Colonic mucosa (tissue), 4 donors: ENCODE results near the gene TMEM86A. TPM values are rescaled to one million over a fixed set of nuclear protein-coding genes. Genes with fewer than 3 reads are reported as not detected.

Experiments
- DNase-seq: peaks from one replicate; pipeline ENCODE4 v3.0.0-alpha.2; 2020
- H3K27ac ChIP-seq: fragments of 200-600 bp; one replicate; pipeline ENCODE4 v1.8.0; 2021
- H3K27me3 ChIP-seq: fragments of 200-600 bp; one replicate; pipeline ENCODE4 v1.8.0; 2021
- H3K36me3 ChIP-seq: fragments of 200-600 bp; one replicate; pipeline ENCODE4 v1.8.0; 2021
- H3K4me1 ChIP-seq: fragments of 200-600 bp; one replicate; pipeline ENCODE4 v1.8.0; 2021; ENCODE audit warnings: mild to moderate bottlenecking
- H3K4me3 ChIP-seq: fragments of 200-600 bp; one replicate; pipeline ENCODE4 v1.8.0; 2021
- H3K9ac ChIP-seq, 2 donors: one replicate each; pipeline ENCODE4 v1.7.0; 2013; ENCODE audit warnings: control low read depth in 2 of 2, low read depth in 2 of 2, low read length in 2 of 2
- H3K9me3 ChIP-seq: fragments of 200-600 bp; one replicate; pipeline ENCODE4 v1.8.0; 2021
- intact Hi-C: fragments of 100-400 bp; cut with DNase I; formaldehyde crosslinking; loops from one replicate; pipeline ENCODE4 v1.14.1; 2022
- total RNA-seq, 2 donors: library from RNA; stranded (reverse); fragmentation: NEBNext Ultra II Directional in 1 of 2; extraction: Animal tissue kit (Norgen Biotek cat#: 25700) in 1 of 2; gene quantifications; one replicate each; pipeline ENCODE4 v1.2.1, GENCODE V29; 2021
- TF ChIP-seq, protein P1 (sequence below): fragments of 200-600 bp; IDR thresholded peaks from one replicate; pipeline ENCODE4 v1.8.0; 2022; ENCODE audit warnings: antibody characterized with exemption, mild to moderate bottlenecking
- donor health status: healthy.
- donor health status: DM: no; HTN: no; CAD: no.
- donor health status: DM: no; HTN: no; CAD: no.

The TMEM86A gene
- total RNA-seq, 2 donors from 2014 or later, result 0.89 to 1.4 TPM

DNA sequence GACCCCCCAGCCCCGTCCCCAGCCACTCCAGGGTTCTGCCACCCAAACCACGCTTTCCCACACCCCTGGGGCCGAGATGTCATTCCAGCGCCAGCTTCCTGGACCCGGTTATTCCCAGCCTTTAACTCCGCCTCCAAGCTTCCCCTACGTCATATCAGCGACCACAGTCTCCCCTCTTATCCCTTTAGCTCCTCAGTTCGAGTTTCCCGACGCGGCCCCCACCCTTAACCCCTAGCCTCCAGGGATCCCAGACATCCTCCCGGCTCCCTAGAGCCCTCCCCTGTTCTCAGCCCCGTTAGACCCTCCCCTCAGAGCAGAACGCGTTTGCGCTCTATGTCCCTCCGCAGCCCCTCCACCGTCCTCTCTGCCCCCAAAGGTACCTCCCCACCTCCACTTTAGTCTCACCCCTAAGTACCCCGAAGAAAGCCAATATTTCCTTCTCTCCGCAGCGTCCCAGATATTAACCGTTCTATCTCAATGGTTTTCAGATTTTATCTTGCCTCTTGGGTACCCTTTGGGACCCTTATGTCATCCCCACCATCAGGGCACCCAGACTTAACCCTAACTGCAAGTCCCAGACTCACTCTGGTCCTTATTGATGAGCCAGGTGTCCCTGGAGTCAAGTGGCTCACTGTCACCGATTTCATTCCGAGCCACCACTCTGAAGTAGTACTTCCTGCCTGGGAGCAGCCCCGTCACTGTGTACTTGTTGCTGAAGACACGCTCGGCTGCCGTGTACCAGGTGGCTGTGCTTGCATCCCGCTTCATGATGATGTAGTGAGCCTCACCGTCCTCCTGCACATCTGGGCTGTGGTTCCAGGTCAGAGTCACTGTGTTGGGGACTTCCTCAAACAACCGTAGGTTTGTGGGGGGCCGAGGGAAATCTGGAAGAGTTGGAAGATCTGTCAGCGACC is 8.0 kb downstream of the TMEM86A start:
- intact Hi-C loops, result no loop called here
- no peaks in the 10 kb centered on the region for H3K27me3 ChIP-seq
- TF ChIP-seq, protein P1, sequence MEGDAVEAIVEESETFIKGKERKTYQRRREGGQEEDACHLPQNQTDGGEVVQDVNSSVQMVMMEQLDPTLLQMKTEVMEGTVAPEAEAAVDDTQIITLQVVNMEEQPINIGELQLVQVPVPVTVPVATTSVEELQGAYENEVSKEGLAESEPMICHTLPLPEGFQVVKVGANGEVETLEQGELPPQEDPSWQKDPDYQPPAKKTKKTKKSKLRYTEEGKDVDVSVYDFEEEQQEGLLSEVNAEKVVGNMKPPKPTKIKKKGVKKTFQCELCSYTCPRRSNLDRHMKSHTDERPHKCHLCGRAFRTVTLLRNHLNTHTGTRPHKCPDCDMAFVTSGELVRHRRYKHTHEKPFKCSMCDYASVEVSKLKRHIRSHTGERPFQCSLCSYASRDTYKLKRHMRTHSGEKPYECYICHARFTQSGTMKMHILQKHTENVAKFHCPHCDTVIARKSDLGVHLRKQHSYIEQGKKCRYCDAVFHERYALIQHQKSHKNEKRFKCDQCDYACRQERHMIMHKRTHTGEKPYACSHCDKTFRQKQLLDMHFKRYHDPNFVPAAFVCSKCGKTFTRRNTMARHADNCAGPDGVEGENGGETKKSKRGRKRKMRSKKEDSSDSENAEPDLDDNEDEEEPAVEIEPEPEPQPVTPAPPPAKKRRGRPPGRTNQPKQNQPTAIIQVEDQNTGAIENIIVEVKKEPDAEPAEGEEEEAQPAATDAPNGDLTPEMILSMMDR, result no peak
- no peak overlapping the region for H3K27ac ChIP-seq
- H3K4me3 ChIP-seq, result peak overlapping the region; percentile 43
- H3K4me1 ChIP-seq, result peaks cover 4% of the 10 kb centered on the region
- peak; percentile 75 for DNase-seq
- no peaks in the 10 kb centered on the region for H3K36me3 ChIP-seq
- no peaks in the 10 kb centered on the region for H3K9me3 ChIP-seq
- peak overlapping the region; percentile 53 to 54 for H3K9ac ChIP-seq

DNA sequence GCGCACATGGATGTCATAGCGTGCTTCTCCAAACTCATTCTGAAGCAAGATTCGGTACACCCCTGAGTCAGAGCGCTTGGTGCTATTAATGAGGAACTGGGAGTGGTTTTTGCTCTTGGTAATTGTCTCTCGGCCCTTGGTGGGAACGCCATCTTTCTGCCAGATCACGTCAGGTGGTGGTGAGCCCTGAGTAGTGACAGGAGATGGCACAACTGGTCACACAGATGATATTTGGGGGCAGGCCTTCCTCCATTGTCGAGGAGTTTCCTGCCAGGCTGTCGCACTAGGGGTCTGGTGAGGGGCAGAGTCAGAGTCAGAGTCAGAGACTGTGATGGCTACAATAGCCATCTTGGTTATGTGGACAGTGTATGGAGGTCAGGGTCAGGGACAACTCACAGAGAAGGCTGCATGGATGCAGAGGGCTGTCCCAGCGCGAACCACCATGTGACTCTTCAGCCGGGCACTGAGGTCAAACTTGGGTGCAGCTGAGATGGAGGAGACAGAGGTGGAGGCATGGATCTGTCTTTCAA is 9.3 kb downstream of the TMEM86A start:
- H3K27ac ChIP-seq, result no peak overlapping the region
- intact Hi-C loops, result no loop called here
- no peak for DNase-seq
- H3K9me3 ChIP-seq, result no peaks in the 10 kb centered on the region
- no peaks in the 10 kb centered on the region for H3K36me3 ChIP-seq
- no peaks in the 10 kb centered on the region for H3K27me3 ChIP-seq
- TF ChIP-seq, protein P1, result no peak
- H3K9ac ChIP-seq, result no peak overlapping the region
- H3K4me3 ChIP-seq, result no peak overlapping the region
- peaks cover 4% of the 10 kb centered on the region for H3K4me1 ChIP-seq

GRCh38 chr11:18709414-18709813 is 10.8 kb downstream of the TMEM86A start:
- DNase-seq, result no peak
- intact Hi-C loops, result no loop called here

DNA sequence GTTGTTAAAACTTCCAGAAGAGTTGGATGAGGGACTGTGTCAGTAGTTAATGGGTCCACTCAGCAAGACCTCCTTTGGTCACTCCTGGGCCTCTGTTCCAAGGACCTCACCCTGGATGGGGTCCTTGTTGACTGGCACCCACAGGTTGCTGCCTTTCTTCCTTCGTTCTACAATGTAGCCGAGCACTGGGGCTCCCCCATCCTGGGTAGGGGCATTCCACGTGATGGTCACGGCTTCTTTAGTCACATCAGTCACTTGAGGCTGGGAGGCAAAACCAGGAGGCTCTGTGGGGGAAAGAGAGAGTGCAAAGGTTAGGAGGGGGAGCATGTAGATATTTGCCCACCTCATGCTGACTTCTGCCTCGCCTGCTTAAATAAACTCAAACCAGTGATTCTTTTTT is 12.0 kb downstream of the TMEM86A start:
- intact Hi-C loops, result no loop called here
- no peak for DNase-seq
- H3K9ac ChIP-seq, result no peak overlapping the region
- no peaks in the 10 kb centered on the region for H3K27me3 ChIP-seq
- H3K4me1 ChIP-seq, result peaks cover under 1% of the 10 kb centered on the region
- H3K27ac ChIP-seq, result no peak overlapping the region
- TF ChIP-seq, protein P1, result no peak
- H3K36me3 ChIP-seq, result no peaks in the 10 kb centered on the region
- no peaks in the 10 kb centered on the region for H3K9me3 ChIP-seq
- no peak overlapping the region for H3K4me3 ChIP-seq

More at GRCh38 chr11:18709414-18709813, 10.8 kb downstream of the TMEM86A start:
- Histone ChIP-seq H3K4me1 (peaks cover 4% of the 10 kb centered on the region), H3K27me3 (no peaks in the 10 kb centered on the region), H3K27ac (no peak overlapping the region), H3K9me3 (no peaks in the 10 kb centered on the region), H3K4me3 (no peak overlapping the region), H3K9ac (no peak overlapping the region), H3K36me3 (no peaks in the 10 kb centered on the region)
- TF ChIP-seq, protein P1, result no peak

- Histone ChIP-seq H3K4me3 (no peak overlapping the region), H3K4me1 (no peaks in the 10 kb centered on the region), H3K9me3 (no peaks in the 10 kb centered on the region), H3K9ac (no peak overlapping the region), H3K36me3 (no peaks in the 10 kb centered on the region), H3K27me3 (no peaks in the 10 kb centered on the region), H3K27ac (no peak overlapping the region)
- DNase-seq, result no peak
- TF ChIP-seq, protein P1, result no peak
- intact Hi-C loops, result no loop called here
Observed at GRCh38 chr11:18713646-18714442, 15.3 kb downstream of the TMEM86A start.
